Activated T-helper 2 cell treated with anti-CD3 and anti-CD28 coated beads, Interferon-gamma antibody, Interleukin-2, Interleukin-4, amounts not matched to agents 10 μg/mL and 5 μg/mL and 100 μg/mL, durations not matched to agents 14 hours and 24 hours and 36 hours (primary cell): Measurements from ENCODE around the gene NEK10. TPM values are rescaled to one million over a fixed set of nuclear protein-coding genes. Genes with fewer than 3 reads are reported as not detected.

ENCODE experiments used
- DNase-seq: peaks from one replicate; pipeline ENCODE4 v3.0.0; 2021; ENCODE audit warnings: low spot score
- H3K27ac Mint-ChIP-seq: one replicate; pipeline ENCODE4 v1.8.0; 2021; ENCODE audit warnings: mixed read lengths
- H3K27me3 Mint-ChIP-seq: one replicate; pipeline ENCODE4 v1.8.0; 2021; ENCODE audit warnings: low read depth, mixed read lengths
- H3K36me3 Mint-ChIP-seq: one replicate; pipeline ENCODE4 v1.8.0; 2021; ENCODE audit warnings: low read depth, mixed read lengths
- H3K4me1 Mint-ChIP-seq: one replicate; pipeline ENCODE4 v1.8.0; 2021; ENCODE audit warnings: low read depth, mixed read lengths
- H3K4me3 Mint-ChIP-seq: one replicate; pipeline ENCODE4 v1.8.0; 2021; ENCODE audit warnings: low read depth, mild to moderate bottlenecking, moderate library complexity, mixed read lengths
- H3K9me3 Mint-ChIP-seq: one replicate; pipeline ENCODE4 v1.8.0; 2021; ENCODE audit warnings: mixed read lengths
- intact Hi-C: fragments of 100-400 bp; cut with micrococcal nuclease; formaldehyde crosslinking; loops from one replicate; pipeline ENCODE4 v1.15.1; 2023
- total RNA-seq: library from RNA; stranded (reverse); gene quantifications from 2 replicates; pipeline ENCODE4 v1.2.3, GENCODE V29; 2022

NEK10 gene
- total RNA-seq, 1 donor from 2014 or later: 0.84 TPM

DNA sequence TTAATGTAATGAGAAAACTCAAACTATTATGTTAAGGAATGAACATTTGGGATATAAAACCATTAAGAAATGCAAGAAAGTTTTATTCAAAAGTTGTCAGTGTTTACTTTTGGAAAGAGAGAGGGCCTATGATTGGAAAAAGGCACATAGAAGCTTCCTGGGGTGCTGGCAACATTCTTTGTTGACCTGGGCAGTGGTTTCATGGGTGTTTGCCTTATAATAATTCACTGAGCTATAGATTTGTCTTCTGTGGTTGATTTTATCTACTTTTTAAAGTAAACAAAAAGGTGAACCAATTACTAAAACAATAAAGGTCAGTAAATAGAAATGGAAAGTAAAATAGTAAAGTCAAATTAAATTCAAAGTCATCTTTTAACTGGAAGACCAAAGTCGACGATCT lies 308.8 kb downstream of the NEK10 start:
- Mint-ChIP-seq H3K27me3 (no peaks in the 10 kb centered on the region), H3K27ac (no peak overlapping the region), H3K9me3 (no peaks in the 10 kb centered on the region), H3K4me1 (no peaks in the 10 kb centered on the region), H3K4me3 (no peak overlapping the region), H3K36me3 (no peaks in the 10 kb centered on the region)
- intact Hi-C loops: no loop called here
- DNase-seq: no peak

Other genes starting within 250 kb of the NEK10 start
- 76.4 and 77.8 TPM in 2 replicates for gene SLC4A7, start 115.0 kb upstream of the NEK10 start, total RNA-seq